HUES6 (cell line): ENCODE results near the gene CCDC63.

Experiments used
- H3K27ac ChIP-seq: 2 replicates; pipeline ENCODE4 v1.7.0; 2013; ENCODE audit warnings: low read depth, mild to moderate bottlenecking, low read length, inconsistent platforms
- H3K27me3 ChIP-seq: 2 replicates; pipeline ENCODE4 v1.6.1; 2013; ENCODE audit warnings: low read length; ENCODE audit not compliant: control insufficient read depth, insufficient read depth
- H3K36me3 ChIP-seq: 2 replicates; pipeline ENCODE4 v1.6.1; 2013; ENCODE audit warnings: low read length; ENCODE audit not compliant: control insufficient read depth, insufficient read depth
- H3K4me1 ChIP-seq: 2 replicates; pipeline ENCODE4 v1.6.1; 2013; ENCODE audit warnings: low read length; ENCODE audit not compliant: control insufficient read depth, insufficient read depth
- H3K4me3 ChIP-seq: 2 replicates; pipeline ENCODE4 v1.5.1; 2013; ENCODE audit warnings: low read depth, low read length
- H3K9ac ChIP-seq: one replicate; pipeline ENCODE4 v1.6.1; 2013; ENCODE audit warnings: mild to moderate bottlenecking, low read length
- H3K9me3 ChIP-seq: 2 replicates; pipeline ENCODE4 v1.6.1; 2013; ENCODE audit warnings: low read depth, low read length; ENCODE audit not compliant: control insufficient read depth, insufficient read depth

CCDC63 gene

GRCh38 chr12:110846615-110847566, at the start of gene CCDC63:
Gene CCDC63 (plus strand): TSS chr12:110846987. CDS start chr12:110852955, 5,968 bp downstream.
- Histone ChIP-seq H3K4me3 (peak within 1 kb of the TSS; percentile 64), H3K9me3 (no peaks in the 10 kb centered on the region), H3K4me1 (0 out of 2 replicates have a peak, but pooled peaks cover 6% of the 10 kb centered on the region), H3K9ac (peak within 1 kb of the TSS; percentile 18), H3K27ac (no peak within 1 kb of the TSS), H3K27me3 (peaks cover 5% of the 10 kb centered on the region; the same call in 1 of the 2 replicates), H3K36me3 (no peaks in the 10 kb centered on the region)

GRCh38 chr12:110798461-110798860, 48.3 kb upstream of the CCDC63 start:
- Histone ChIP-seq H3K4me3 (no peak overlapping the region), H3K9ac (no peak overlapping the region), H3K4me1 (no peaks in the 10 kb centered on the region), H3K36me3 (no peaks in the 10 kb centered on the region), H3K27me3 (peaks cover 2% of the 10 kb centered on the region; the same call in 1 of the 2 replicates), H3K27ac (no peak overlapping the region), H3K9me3 (peaks cover 5% of the 10 kb centered on the region; the same call in 1 of the 2 replicates)

GRCh38 chr12:110802489-110802888, 44.3 kb upstream of the CCDC63 start:
- peaks cover 15% of the 10 kb centered on the region for H3K9me3 ChIP-seq
- no peak overlapping the region for H3K9ac ChIP-seq

GRCh38 chr12:110804406-110804805, 42.4 kb upstream of the CCDC63 start:
- H3K9ac ChIP-seq = no peak overlapping the region
- H3K9me3 ChIP-seq = peaks cover 15% of the 10 kb centered on the region
- H3K27ac ChIP-seq = no peak overlapping the region
- H3K4me1 ChIP-seq = no peaks in the 10 kb centered on the region
- H3K4me3 ChIP-seq = no peak overlapping the region
- H3K36me3 ChIP-seq = no peaks in the 10 kb centered on the region
- peaks cover 2% of the 10 kb centered on the region; the same call in 1 of the 2 replicates for H3K27me3 ChIP-seq

More at GRCh38 chr12:110802489-110802888, 44.3 kb upstream of the CCDC63 start:
- H3K4me3 ChIP-seq = no peak overlapping the region
- no peak overlapping the region for H3K27ac ChIP-seq
- no peaks in the 10 kb centered on the region for H3K36me3 ChIP-seq
- peaks cover 2% of the 10 kb centered on the region; the same call in 1 of the 2 replicates for H3K27me3 ChIP-seq
- H3K4me1 ChIP-seq = no peaks in the 10 kb centered on the region

- Histone ChIP-seq H3K4me3 (no peak overlapping the region), H3K36me3 (no peaks in the 10 kb centered on the region), H3K27me3 (peaks cover 25% of the 10 kb centered on the region), H3K4me1 (peaks cover 5% of the 10 kb centered on the region; the same call in 1 of the 2 replicates), H3K27ac (no peak overlapping the region), H3K9ac (no peak overlapping the region), H3K9me3 (peaks cover 10% of the 10 kb centered on the region)
These were observed 39.1 kb upstream of the CCDC63 start for GRCh38 chr12:110807640-110808039.

- Histone ChIP-seq H3K36me3 (no peaks in the 10 kb centered on the region), H3K9me3 (peaks cover 6% of the 10 kb centered on the region), H3K4me3 (no peak overlapping the region), H3K27ac (no peak overlapping the region), H3K9ac (no peak overlapping the region), H3K4me1 (peaks cover 12% of the 10 kb centered on the region; the same call in 1 of the 2 replicates), H3K27me3 (peaks cover 40% of the 10 kb centered on the region)
These were observed 37.6 kb upstream of the CCDC63 start for GRCh38 chr12:110809149-110809548.

- Histone ChIP-seq H3K36me3 (no peaks in the 10 kb centered on the region), H3K9ac (no peak overlapping the region), H3K4me3 (no peak overlapping the region), H3K4me1 (peaks cover 24% of the 10 kb centered on the region), H3K27ac (no peak overlapping the region), H3K9me3 (no peaks in the 10 kb centered on the region), H3K27me3 (peaks cover 68% of the 10 kb centered on the region)
These were observed 34.8 kb upstream of the CCDC63 start for GRCh38 chr12:110811972-110812371.

GRCh38 chr12:110813285-110813684, 33.5 kb upstream of the CCDC63 start:
- Histone ChIP-seq H3K27ac (no peak overlapping the region), H3K9me3 (no peaks in the 10 kb centered on the region), H3K9ac (no peak overlapping the region), H3K4me1 (peaks cover 24% of the 10 kb centered on the region), H3K4me3 (no peak overlapping the region), H3K36me3 (no peaks in the 10 kb centered on the region), H3K27me3 (peaks cover 69% of the 10 kb centered on the region)

GRCh38 chr12:110813756-110814155, 33.0 kb upstream of the CCDC63 start:
- Histone ChIP-seq H3K27ac (no peak overlapping the region), H3K36me3 (no peaks in the 10 kb centered on the region), H3K4me1 (peaks cover 24% of the 10 kb centered on the region), H3K9me3 (no peaks in the 10 kb centered on the region), H3K27me3 (peaks cover 69% of the 10 kb centered on the region), H3K9ac (no peak overlapping the region), H3K4me3 (no peak overlapping the region)

GRCh38 chr12:110816248-110816647, 30.5 kb upstream of the CCDC63 start:
- Histone ChIP-seq H3K27me3 (peaks cover 62% of the 10 kb centered on the region), H3K27ac (no peak overlapping the region), H3K4me3 (no peak overlapping the region)

GRCh38 chr12:110816779-110817178, 30.0 kb upstream of the CCDC63 start:
- H3K4me3 ChIP-seq = no peak overlapping the region
- H3K9me3 ChIP-seq = no peaks in the 10 kb centered on the region
- no peaks in the 10 kb centered on the region for H3K36me3 ChIP-seq
- H3K27ac ChIP-seq = no peak overlapping the region
- H3K9ac ChIP-seq = peak overlapping the region; percentile 15
- peaks cover 57% of the 10 kb centered on the region for H3K27me3 ChIP-seq
- peaks cover 20% of the 10 kb centered on the region for H3K4me1 ChIP-seq

More at GRCh38 chr12:110816248-110816647, 30.5 kb upstream of the CCDC63 start:
- H3K36me3 ChIP-seq = no peaks in the 10 kb centered on the region
- H3K9me3 ChIP-seq = no peaks in the 10 kb centered on the region
- peaks cover 24% of the 10 kb centered on the region for H3K4me1 ChIP-seq
- H3K9ac ChIP-seq = peak overlapping the region; percentile 15
